Rectal smooth muscle tissue (tissue), 1 donor: ENCODE results near the gene MIS18A.

Source experiments
- H3K27ac ChIP-seq: one replicate; pipeline ENCODE4 v1.7.0; 2013; ENCODE audit warnings: low read depth, low read length, inconsistent platforms
- H3K27me3 ChIP-seq: one replicate; pipeline ENCODE4 v1.7.0; 2013; ENCODE audit warnings: low read length; ENCODE audit not compliant: control insufficient read depth, insufficient read depth
- H3K36me3 ChIP-seq: one replicate; pipeline ENCODE4 v1.7.0; 2013; ENCODE audit warnings: low read length; ENCODE audit not compliant: control insufficient read depth, insufficient read depth
- H3K4me1 ChIP-seq: one replicate; pipeline ENCODE4 v1.7.0; 2013; ENCODE audit warnings: low read length; ENCODE audit not compliant: control insufficient read depth, insufficient read depth
- H3K4me3 ChIP-seq: one replicate; pipeline ENCODE4 v1.7.0; 2013; ENCODE audit warnings: low read length
- H3K9ac ChIP-seq: one replicate; pipeline ENCODE4 v1.7.0; 2013; ENCODE audit warnings: low read length

The MIS18A gene, protein sequence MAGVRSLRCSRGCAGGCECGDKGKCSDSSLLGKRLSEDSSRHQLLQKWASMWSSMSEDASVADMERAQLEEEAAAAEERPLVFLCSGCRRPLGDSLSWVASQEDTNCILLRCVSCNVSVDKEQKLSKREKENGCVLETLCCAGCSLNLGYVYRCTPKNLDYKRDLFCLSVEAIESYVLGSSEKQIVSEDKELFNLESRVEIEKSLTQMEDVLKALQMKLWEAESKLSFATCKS

DNA sequence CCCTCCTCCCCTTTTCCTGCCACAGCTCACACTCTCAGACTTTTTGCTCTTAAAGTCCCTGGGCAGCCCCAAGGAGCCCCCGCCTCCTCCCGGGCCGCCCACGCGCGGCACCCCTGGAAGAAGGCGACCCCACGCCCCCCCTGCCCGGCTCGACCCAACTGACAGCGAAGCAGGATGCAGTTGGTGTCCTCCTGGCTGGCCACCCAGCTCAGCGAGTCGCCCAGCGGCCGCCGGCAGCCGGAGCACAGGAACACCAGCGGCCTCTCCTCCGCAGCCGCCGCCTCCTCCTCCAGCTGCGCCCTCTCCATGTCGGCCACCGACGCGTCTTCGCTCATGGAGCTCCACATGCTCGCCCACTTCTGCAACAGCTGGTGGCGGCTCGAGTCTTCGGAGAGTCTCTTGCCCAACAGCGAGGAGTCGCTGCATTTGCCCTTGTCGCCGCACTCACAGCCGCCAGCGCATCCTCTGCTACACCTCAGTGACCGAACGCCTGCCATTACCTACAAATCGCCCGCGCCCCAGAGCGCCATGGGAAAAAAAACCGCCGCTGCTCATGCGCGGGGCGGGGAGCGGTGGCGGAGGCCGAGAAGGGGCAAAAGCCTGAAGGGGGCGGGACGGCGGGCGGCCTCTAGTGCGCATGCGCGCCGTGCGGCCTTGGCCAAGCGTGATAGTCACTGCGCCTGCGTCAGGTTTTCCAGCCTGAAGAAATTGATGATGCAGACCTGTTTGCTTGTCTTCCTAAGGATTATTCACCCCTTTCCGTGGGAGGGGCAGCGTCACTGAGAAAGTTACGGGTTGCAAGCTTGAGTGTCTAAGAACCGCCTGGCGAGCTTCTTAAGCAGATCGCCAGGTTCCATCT, at the start of gene MIS18A:
Gene MIS18A, minus strand, starts transcription at position 532 of the 859 bp plus-strand sequence. Its CDS starts 35 bp downstream, at position 497.
- peak within 1 kb of the TSS; percentile 32 for H3K9ac ChIP-seq
- peak within 1 kb of the TSS; percentile 92 for H3K4me3 ChIP-seq
- no peaks in the 10 kb centered on the region for H3K36me3 ChIP-seq
- H3K27me3 ChIP-seq, result no peaks in the 10 kb centered on the region
- peak within 1 kb of the TSS; percentile 41 for H3K27ac ChIP-seq
- peaks cover 5% of the 10 kb centered on the region for H3K4me1 ChIP-seq

DNA sequence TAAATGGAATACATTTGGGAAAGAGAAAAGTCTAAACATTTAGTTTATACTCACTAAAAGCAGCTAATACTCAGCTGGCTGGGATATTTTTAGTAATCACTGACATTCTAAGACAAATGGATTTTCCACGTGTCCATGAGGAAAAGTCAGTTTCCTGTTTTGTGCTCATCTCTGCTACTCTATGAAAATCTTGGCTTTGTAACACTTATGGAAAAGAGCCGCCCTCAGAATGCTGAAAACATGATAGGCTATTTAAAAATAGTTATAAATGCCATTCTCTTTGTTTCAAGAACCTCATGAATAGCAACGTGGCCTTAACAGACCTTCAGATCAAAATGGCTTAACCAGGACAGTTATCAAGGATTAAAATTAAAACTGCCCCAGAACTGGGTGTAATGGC, 49.7 kb upstream of the MIS18A start:
- Histone ChIP-seq H3K27me3 (no peaks in the 10 kb centered on the region), H3K27ac (peak overlapping the region; percentile 73), H3K9ac (no peak overlapping the region), H3K4me1 (peaks cover 8% of the 10 kb centered on the region), H3K4me3 (no peak overlapping the region), H3K36me3 (peaks cover 15% of the 10 kb centered on the region)

DNA sequence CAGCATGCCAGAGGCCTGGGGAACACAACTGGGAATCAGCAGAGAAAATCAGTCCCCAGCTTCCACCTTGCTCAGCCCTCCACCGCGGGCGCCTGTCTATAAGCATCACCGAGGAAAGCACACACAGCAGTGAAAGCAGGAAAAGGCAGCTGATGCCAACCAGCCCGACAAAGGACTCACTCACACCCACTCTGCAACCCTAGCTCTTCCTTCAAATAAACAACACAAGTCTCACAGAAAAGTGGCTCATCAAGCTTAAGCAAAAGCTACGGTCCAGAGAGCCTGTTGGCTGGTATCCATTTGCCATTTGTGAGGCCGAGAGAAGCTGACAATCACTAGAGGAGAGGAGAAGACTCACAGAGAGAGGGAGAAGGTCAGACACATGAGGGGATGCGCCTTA, 46.9 kb upstream of the MIS18A start:
- Histone ChIP-seq H3K9ac (no peak overlapping the region), H3K36me3 (peaks cover 29% of the 10 kb centered on the region), H3K4me1 (peaks cover 8% of the 10 kb centered on the region), H3K27me3 (no peaks in the 10 kb centered on the region), H3K27ac (no peak overlapping the region), H3K4me3 (no peak overlapping the region)

DNA sequence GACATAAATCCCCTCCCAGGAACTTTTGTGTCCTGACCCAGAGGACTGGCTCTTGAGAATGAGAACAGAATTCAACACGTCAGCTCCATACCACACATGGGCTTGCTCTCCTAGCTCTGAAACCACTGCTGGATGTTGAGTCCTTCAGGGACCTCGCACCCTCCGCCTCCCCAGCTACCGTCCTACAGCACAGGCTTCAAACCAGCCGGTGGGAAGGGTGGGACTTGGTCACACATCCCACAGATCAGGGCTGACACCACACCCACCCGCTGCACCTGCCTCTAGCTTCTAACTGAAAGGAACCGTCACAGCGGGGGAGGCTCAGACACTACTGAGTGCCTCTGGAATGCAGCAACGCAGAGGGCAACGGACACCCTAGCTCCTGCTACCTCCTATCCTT, 43.8 kb upstream of the MIS18A start:
- Histone ChIP-seq H3K9ac (no peak overlapping the region), H3K4me3 (no peak overlapping the region), H3K4me1 (no peaks in the 10 kb centered on the region), H3K36me3 (peaks cover 36% of the 10 kb centered on the region), H3K27me3 (no peaks in the 10 kb centered on the region), H3K27ac (no peak overlapping the region)

DNA sequence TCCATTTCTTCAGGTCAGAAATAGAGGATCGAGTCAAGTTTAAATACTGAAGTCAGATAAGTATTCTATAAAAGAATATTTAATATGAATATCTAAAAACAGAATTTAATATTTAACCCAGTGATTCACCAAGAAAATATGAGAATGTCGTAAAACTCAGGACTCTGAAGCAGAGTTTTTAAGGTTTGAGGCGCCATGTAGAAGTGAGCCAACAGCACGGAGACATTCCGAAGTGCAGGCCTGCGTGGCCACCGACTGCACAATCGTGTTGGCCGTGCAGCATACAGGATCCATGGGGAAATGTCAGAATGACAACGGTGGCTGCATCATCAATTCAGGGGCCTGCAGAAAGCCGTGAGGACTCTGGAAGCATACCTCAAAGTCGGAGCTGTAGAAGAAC, 43.3 kb upstream of the MIS18A start:
- Histone ChIP-seq H3K27me3 (no peaks in the 10 kb centered on the region), H3K27ac (no peak overlapping the region), H3K4me3 (no peak overlapping the region), H3K4me1 (no peaks in the 10 kb centered on the region), H3K36me3 (peaks cover 38% of the 10 kb centered on the region), H3K9ac (no peak overlapping the region)

DNA sequence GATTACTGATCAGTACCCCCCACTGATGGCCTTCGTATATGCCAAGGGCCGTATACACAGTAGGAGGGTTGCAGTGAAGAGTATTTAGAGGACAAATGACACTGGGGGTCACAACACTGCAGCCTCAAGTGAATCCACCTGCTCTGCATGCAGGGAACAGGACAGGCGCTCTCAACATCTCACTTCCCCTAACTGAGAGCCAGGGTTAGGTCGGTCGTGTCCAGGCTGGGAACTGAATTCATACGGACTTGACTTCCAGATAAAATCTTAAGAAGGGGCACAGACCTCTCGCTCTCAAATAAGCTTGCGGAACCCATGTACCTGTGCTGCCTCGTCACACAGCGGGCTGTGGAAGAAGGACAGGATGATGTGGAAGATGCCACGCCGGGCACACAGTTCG, 42.6 kb upstream of the MIS18A start:
- H3K27me3 ChIP-seq, result no peaks in the 10 kb centered on the region

DNA sequence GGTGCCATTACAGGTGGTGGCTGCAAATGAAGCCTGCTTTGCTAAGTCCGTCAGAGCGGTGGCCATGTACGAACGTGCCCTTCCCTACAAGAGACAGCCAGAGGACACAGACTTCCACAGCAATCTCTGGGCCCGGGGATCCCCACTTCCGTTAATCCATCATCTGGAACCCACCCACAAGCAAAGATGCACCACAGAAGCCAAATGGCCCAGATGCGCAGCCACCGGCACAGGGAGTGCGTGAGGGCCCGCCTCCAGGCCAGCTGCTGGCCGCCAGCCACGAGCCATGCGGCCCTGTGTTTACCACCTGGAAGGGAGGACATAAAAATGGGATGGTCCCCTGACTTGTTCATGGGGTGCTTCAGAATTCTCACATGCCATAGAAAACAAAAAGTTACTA, 41.9 kb upstream of the MIS18A start:
- Histone ChIP-seq H3K4me3 (no peak overlapping the region), H3K9ac (no peak overlapping the region), H3K27me3 (no peaks in the 10 kb centered on the region), H3K36me3 (peaks cover 47% of the 10 kb centered on the region), H3K4me1 (no peaks in the 10 kb centered on the region), H3K27ac (no peak overlapping the region)

More for the DNA sequence above, 42.6 kb upstream of the MIS18A start:
- Histone ChIP-seq H3K4me1 (no peaks in the 10 kb centered on the region), H3K9ac (no peak overlapping the region), H3K27ac (no peak overlapping the region), H3K4me3 (no peak overlapping the region), H3K36me3 (peaks cover 42% of the 10 kb centered on the region)

DNA sequence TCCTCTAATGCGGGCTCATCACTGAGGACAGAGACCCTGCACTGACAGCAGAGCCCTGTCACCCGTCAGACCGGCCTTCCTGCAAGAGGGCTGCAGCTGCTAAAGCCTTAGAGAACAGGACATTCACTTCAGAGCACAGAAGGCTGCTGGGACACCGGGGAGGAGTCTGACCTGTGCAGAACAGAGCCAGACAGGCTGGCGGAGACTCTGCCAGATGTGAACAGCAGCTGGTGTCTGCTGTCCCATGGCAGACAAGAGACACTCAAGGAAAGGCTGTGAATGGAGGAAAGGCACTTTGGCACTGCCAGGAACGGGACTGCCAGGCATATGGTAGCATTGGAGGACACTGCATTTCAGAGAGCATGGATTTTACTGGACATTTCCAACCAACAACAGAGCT, 41.2 kb upstream of the MIS18A start:
- Histone ChIP-seq H3K9ac (no peak overlapping the region), H3K27me3 (no peaks in the 10 kb centered on the region), H3K36me3 (peaks cover 47% of the 10 kb centered on the region), H3K27ac (no peak overlapping the region), H3K4me3 (no peak overlapping the region), H3K4me1 (no peaks in the 10 kb centered on the region)

DNA sequence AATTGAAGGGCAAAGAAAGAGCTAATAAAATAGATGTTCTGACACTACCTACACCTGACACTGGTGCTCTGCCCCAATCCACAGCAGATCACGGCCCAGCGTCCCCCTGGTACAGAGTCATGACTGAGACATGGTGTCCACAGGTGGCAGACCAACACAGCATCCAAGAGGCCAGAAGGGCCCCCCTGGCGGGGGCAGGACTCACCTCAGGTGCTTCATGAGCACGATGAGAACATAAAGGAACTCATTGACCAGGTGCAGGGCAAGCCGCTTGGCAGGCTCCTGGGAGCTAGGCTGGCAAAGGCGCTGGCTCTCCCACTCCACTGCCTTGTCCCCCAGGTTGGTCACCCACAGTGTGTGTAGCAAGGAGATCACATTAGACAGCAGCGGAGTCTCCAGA, 40.2 kb upstream of the MIS18A start:
- Histone ChIP-seq H3K36me3 (peaks cover 41% of the 10 kb centered on the region), H3K4me1 (no peaks in the 10 kb centered on the region), H3K27me3 (no peaks in the 10 kb centered on the region), H3K27ac (no peak overlapping the region), H3K9ac (no peak overlapping the region), H3K4me3 (no peak overlapping the region)

DNA sequence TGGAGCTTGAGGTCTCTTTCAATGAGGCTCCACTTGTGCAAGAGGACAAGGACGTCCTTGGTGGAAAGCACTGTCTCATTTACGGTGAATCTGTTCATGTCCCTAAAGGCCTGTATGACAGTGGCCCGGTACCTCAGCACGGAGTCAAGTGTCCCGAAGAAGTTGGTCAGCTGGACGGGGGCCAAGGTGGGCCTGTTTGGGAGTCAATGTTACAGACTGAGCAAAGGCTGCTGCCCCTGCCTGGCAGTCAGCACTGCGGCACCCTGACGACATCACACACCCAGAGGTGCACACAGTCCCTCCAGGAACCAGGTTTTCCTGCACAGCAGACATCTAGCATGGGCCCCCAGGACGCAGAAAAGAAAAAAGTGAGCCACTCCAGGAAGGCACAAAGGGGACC, 38.9 kb upstream of the MIS18A start:
- no peak overlapping the region for H3K4me3 ChIP-seq
- H3K9ac ChIP-seq, result no peak overlapping the region
- no peaks in the 10 kb centered on the region for H3K4me1 ChIP-seq
- H3K27ac ChIP-seq, result no peak overlapping the region
- H3K27me3 ChIP-seq, result no peaks in the 10 kb centered on the region
- H3K36me3 ChIP-seq, result peaks cover 30% of the 10 kb centered on the region

DNA sequence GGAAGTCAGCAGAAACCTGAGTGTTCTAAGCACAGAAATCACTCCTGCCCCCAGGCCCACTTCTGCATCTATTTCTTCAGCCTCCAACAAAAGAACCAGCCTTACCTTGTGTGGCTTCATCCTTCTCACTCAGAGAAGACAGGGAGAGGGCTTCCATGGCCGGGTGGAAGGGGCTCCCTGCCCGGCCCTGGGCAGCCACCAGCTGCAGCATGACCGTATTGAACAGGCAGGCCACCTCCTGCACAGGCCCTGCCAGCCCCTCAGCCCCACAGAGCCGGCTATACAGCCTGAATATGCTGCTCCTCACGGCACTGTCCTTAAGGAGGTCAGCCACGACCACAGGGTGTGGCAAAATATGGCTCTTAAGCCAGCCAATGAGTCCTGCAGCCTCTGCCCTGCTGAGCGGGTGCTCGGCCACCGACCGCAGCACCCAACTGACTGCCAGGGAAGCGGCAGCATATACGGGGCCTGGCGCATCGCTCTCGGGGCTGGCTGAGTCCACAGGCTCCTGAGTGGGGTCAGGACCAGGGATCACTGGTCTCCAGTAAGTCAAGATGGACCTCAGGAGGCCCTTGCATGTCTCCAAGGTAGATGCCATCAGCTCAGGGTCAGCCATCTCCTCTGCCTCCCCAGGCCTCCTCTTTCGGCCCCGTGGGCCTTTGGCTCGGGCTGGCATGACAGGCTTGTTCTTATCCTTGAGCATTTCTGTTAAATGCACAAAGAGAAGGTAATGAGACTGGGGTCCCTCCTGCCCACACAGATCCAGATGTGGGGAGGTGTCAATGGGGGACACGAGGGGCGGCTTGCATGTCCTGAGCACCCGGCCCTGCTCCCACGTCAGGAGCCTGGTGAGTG, 37.7 kb upstream of the MIS18A start:
- Histone ChIP-seq H3K36me3 (peaks cover 25% of the 10 kb centered on the region), H3K27ac (no peak overlapping the region), H3K9ac (no peak overlapping the region)

DNA sequence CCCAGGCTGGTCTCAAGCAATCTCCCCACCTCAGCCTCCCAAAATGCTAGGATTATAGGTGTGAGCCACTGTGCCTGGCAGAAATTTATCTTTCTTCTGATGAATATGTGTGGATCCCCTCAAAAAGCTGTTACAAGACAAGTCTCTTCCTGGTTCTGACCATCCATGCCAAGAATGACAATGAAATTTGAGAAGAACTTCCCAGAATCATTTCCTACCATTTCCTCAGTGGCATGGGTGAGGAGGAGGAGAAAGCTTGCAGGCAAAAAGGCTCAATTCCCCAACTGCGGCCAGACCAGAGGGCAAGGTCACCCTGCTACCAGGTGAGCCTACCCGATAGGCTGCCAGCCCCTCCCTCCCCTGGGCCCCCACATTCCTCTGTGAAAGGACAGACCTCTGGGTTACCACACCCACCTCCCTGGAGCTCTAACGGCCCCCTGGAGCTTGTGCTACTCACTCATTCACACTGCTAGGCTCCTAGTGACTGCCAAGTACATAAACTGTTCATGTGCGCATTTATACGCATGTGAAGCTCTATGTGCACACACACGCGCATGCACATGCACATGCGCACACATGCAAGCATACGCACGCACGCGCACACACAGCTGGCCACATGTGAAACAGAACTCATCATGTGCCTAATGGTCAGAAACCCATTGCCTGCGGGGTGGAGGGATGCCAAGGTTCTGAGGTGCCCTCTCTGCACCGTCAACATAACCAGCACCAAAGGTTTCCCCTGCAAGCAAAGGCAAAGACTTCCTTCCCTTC, 36.8 kb upstream of the MIS18A start:
- peaks cover 18% of the 10 kb centered on the region for H3K36me3 ChIP-seq
- H3K27me3 ChIP-seq, result no peaks in the 10 kb centered on the region
- H3K4me3 ChIP-seq, result no peak overlapping the region
- no peaks in the 10 kb centered on the region for H3K4me1 ChIP-seq
- no peak overlapping the region for H3K9ac ChIP-seq
- H3K27ac ChIP-seq, result no peak overlapping the region

More for the DNA sequence above, 37.7 kb upstream of the MIS18A start:
- H3K4me3 ChIP-seq, result no peak overlapping the region
- no peaks in the 10 kb centered on the region for H3K27me3 ChIP-seq
- no peaks in the 10 kb centered on the region for H3K4me1 ChIP-seq
